Upper lobe of left lung (tissue), 6 donors: ENCODE results near the gene TRMT5. TPM values are rescaled to one million over a fixed set of nuclear protein-coding genes. Genes with fewer than 3 reads are reported as not detected.
A peak's percentile ranks its signal among the peaks of the same experiment; 100 is the strongest.

Experiments
- ATAC-seq, 2 donors: fragments of 200-7000 bp; cut with Tn5 transposase; one replicate each; pipeline ENCODE4 v1.9.1; 2022; ENCODE audit warnings: mild to moderate bottlenecking in 2 of 2, moderate library complexity in 2 of 2; ENCODE audit not compliant: low FRiP score in 2 of 2
- DNase-seq, 2 donors: peaks; one replicate each; pipeline ENCODE4 v3.0.0-alpha.2; 2019 to 2020
- H3K27ac ChIP-seq, 4 donors: fragments of 200-600 bp; sonication (generic); one replicate each; pipeline ENCODE4 v1.5.1; 2016 to 2019
- H3K27me3 ChIP-seq, 4 donors: fragments of 200-600 bp; sonication (generic); one replicate each; pipeline ENCODE4 v1.5.1; 2017 to 2019
- H3K36me3 ChIP-seq, 4 donors: fragments of 200-600 bp; sonication (generic); one replicate each; pipeline ENCODE4 v1.5.1; 2016 to 2019
- H3K4me1 ChIP-seq, 4 donors: fragments of 200-600 bp; sonication (generic); one replicate each; pipeline ENCODE4 v1.5.1; 2018 to 2019
- H3K4me3 ChIP-seq, 4 donors: fragments of 200-600 bp; sonication (generic); one replicate each; pipeline ENCODE4 v1.5.1; 2017 to 2019; ENCODE audit warnings: mild to moderate bottlenecking in 2 of 4, moderate library complexity in 1 of 4
- H3K9me3 ChIP-seq, 4 donors: fragments of 200-600 bp; sonication (generic); one replicate each; pipeline ENCODE4 v1.5.1; 2018 to 2019
- CTCF ChIP-seq, 6 experiments: fragments of 450-650 bp in 4 of 6; fragments of 200-600 bp in 2 of 6; sonication (generic) in 2 of 6; IDR thresholded peaks; one replicate each; pipeline ENCODE4 v1.5.1; 2016 to 2019; ENCODE audit warnings: antibody characterized with exemption in 6 of 6
- EP300 ChIP-seq, 4 donors: sonication (generic); formaldehyde crosslinking; IDR thresholded peaks; one replicate each; pipeline ENCODE4 v1.5.1; 2017; ENCODE audit warnings: antibody characterized with exemption in 4 of 4, control low read depth in 2 of 4
- POLR2A ChIP-seq, 4 donors: fragments of 450-650 bp; IDR thresholded peaks; one replicate each; pipeline ENCODE4 v1.5.1; 2016 to 2017; ENCODE audit warnings: antibody characterized with exemption in 4 of 4, mild to moderate bottlenecking in 2 of 4
- POLR2AphosphoS5 ChIP-seq, 2 donors: sonication (generic); formaldehyde crosslinking; IDR thresholded peaks; one replicate each; pipeline ENCODE4 v1.5.1; 2017; ENCODE audit warnings: antibody characterized with exemption in 2 of 2
- WGBS, 2 donors: methylation state at CpG; one replicate each; pipeline ENCODE4 v1.1.5; 2017 to 2018; 5-methylcytosine and 5-hydroxymethylcytosine counted together
- total RNA-seq, 6 donors: library from RNA; depleted of rRNA in 4 of 6; stranded (reverse); fragments of >200 nt in 4 of 6; gene quantifications; one replicate each; pipeline versions ENCODE4 v1.1.0 to v1.2.1, GENCODE V29; 2016 to 2021
- donor health status: DM: no; HTN: no; CAD: no; lungs with moderate emphysema.
- donor health status: DM: no; HTN: yes; CAD: no; lungs with severe emphysema.

Gene TRMT5
- total RNA-seq, result 10 to 100 TPM in 3 of 6 donors, 1 to 10 TPM in 3; 2.0 to 53.4 (median 9.1) TPM

- WGBS, 2 donors, result 0 to 1% methylated on average over 40 to 48 of the region's 59 CpGs
Observed at GRCh38 chr14:60980811-60981632, at the start of gene TRMT5, which contains the start of gene SLC38A6. TSS of gene TRMT5 (minus strand) at chr14:60981079. CDS start at chr14:60980973, 106 bp downstream. TSS of gene SLC38A6 (plus strand) at chr14:60981245. CDS start at chr14:60981278, 33 bp downstream.

GRCh38 chr14:61026526-61026925 lies 45.6 kb upstream of the TRMT5 start:
- H3K36me3 ChIP-seq, result no peaks in the 10 kb centered on the region
- H3K4me3 ChIP-seq, result no peak overlapping the region
- DNase-seq (peak in 1 of 2 donors; percentile 31), ATAC-seq (no peak)
- H3K4me1 ChIP-seq, result no peaks in the 10 kb centered on the region
- H3K9me3 ChIP-seq, result no peaks in the 10 kb centered on the region
- no peaks in the 10 kb centered on the region for H3K27me3 ChIP-seq
- no peak overlapping the region for H3K27ac ChIP-seq
- 59 to 65% methylated on average over 2 of the region's 2 CpGs for WGBS, 2 donors
- TF ChIP-seq EP300 (IDR thresholded peaks at IDR 0.05), result no peak
- no peak for TF ChIP-seq CTCF (IDR thresholded peaks at IDR 0.05)
- no peak for TF ChIP-seq POLR2A (IDR thresholded peaks at IDR 0.05)
- TF ChIP-seq POLR2AphosphoS5 (IDR thresholded peaks at IDR 0.05), result no peak

More at GRCh38 chr14:60980811-60981632, at the start of gene TRMT5, which contains the start of gene SLC38A6:
- peak; percentile 97 to 98 for ATAC-seq
- Histone ChIP-seq H3K36me3 (peaks cover 0 to 14% (median 0%) of the 10 kb centered on the region in 4 donors), H3K27ac (peak within 1 kb of the TSS; percentile 82 to 93 (median 90)), H3K4me1 (peaks cover 7 to 32% (median 23%) of the 10 kb centered on the region in 4 donors), H3K4me3 (peak within 1 kb of the TSS; percentile 62 to 96 (median 80)), H3K9me3 (no peaks in the 10 kb centered on the region), H3K27me3 (no peaks in the 10 kb centered on the region)
- TF ChIP-seq POLR2A (IDR thresholded peaks at IDR 0.05), result peak in 2 of 4 donors; percentile 63 to 74
- TF ChIP-seq CTCF (IDR thresholded peaks at IDR 0.05), result no peak
- peak in 2 of 4 donors; percentile 32 to 38 for TF ChIP-seq EP300 (IDR thresholded peaks at IDR 0.05)
- TF ChIP-seq POLR2AphosphoS5 (IDR thresholded peaks at IDR 0.05), result peak; percentile 90 to 92
- peak; percentile 93 to 95 for DNase-seq

- peak in 1 of 2 donors; percentile 45 for DNase-seq
Observed at GRCh38 chr14:61025251-61026223, 44.7 kb upstream of the TRMT5 start.

More at GRCh38 chr14:61025251-61026223, 44.7 kb upstream of the TRMT5 start:
- TF ChIP-seq CTCF (IDR thresholded peaks at IDR 0.05) (peak; percentile 45 to 77 (median 70)), EP300 (IDR thresholded peaks at IDR 0.05) (no peak), POLR2AphosphoS5 (IDR thresholded peaks at IDR 0.05) (no peak), POLR2A (IDR thresholded peaks at IDR 0.05) (no peak)
- Histone ChIP-seq H3K4me1 (no peaks in the 10 kb centered on the region), H3K27me3 (no peaks in the 10 kb centered on the region), H3K27ac (no peak overlapping the region), H3K36me3 (no peaks in the 10 kb centered on the region), H3K4me3 (no peak overlapping the region), H3K9me3 (no peaks in the 10 kb centered on the region)
- 52% methylated on average over 7 of the region's 7 CpGs for WGBS, 2 donors
- peak; percentile 61 to 81 for ATAC-seq
